Cardiac septum (tissue), 1 donor: ENCODE data around the gene CACNB4. TPM values are rescaled to one million over a fixed set of nuclear protein-coding genes. Genes with fewer than 3 reads are reported as not detected.

Experiments
- DNase-seq: peaks from one replicate; pipeline ENCODE4 v3.0.0-alpha.2; 2020; ENCODE audit warnings: low spot score
- intact Hi-C: fragments of 100-400 bp; cut with DNase I; formaldehyde crosslinking; loops from one replicate; pipeline ENCODE4 v1.14.0; 2022
- total RNA-seq: library from RNA; stranded (reverse); fragmentation: NEBNext Ultra II Directional; extraction: Animal tissue kit (Norgen Biotek cat#: 25700); gene quantifications from one replicate; pipeline ENCODE4 v1.2.1, GENCODE V29; 2021
- donor health status: DM: no; HTN: no; CAD: no.

Gene CACNB4
- total RNA-seq, 1 donor from 2014 or later: 0.67 TPM

GRCh38 chr2:151989378-151989777 lies 109.5 kb downstream of the CACNB4 start:
- DNase-seq: no peak
- intact Hi-C loops: no loop called here

- intact Hi-C loops: no loop called here
- no peak for DNase-seq
Measured at GRCh38 chr2:151987484-151987883, 111.4 kb downstream of the CACNB4 start.

- intact Hi-C loops: no loop called here
Measured at GRCh38 chr2:151984424-151985083, 114.3 kb downstream of the CACNB4 start.

GRCh38 chr2:151983221-151983620 lies 115.6 kb downstream of the CACNB4 start:
- intact Hi-C loops: no loop called here
- no peak for DNase-seq

More at GRCh38 chr2:151984424-151985083, 114.3 kb downstream of the CACNB4 start:
- DNase-seq: no peak

- intact Hi-C loops: no loop called here
- no peak for DNase-seq
Measured at GRCh38 chr2:151981886-151982285, 117.0 kb downstream of the CACNB4 start.

GRCh38 chr2:151979694-151980093 lies 119.2 kb downstream of the CACNB4 start:
- intact Hi-C loops: no loop called here
- DNase-seq: no peak

- no peak for DNase-seq
- intact Hi-C loops: no loop called here
Measured at GRCh38 chr2:151978709-151979108, 120.1 kb downstream of the CACNB4 start.

- intact Hi-C loops: no loop called here
- no peak for DNase-seq
Measured at GRCh38 chr2:151977631-151978030, 121.2 kb downstream of the CACNB4 start.

- intact Hi-C loops: no loop called here
- DNase-seq: no peak
Measured at GRCh38 chr2:151976945-151977353, 121.9 kb downstream of the CACNB4 start.

- no peak for DNase-seq
- intact Hi-C loops: no loop called here
Measured at GRCh38 chr2:151975460-151976414, 123.1 kb downstream of the CACNB4 start.

- intact Hi-C loops: no loop called here
Measured at GRCh38 chr2:151974988-151975387, 123.9 kb downstream of the CACNB4 start.

GRCh38 chr2:151973901-151974199 lies 125.0 kb downstream of the CACNB4 start:
- intact Hi-C loops: no loop called here
- DNase-seq: no peak

More at GRCh38 chr2:151974988-151975387, 123.9 kb downstream of the CACNB4 start:
- no peak for DNase-seq

- no peak for DNase-seq
- intact Hi-C loops: no loop called here
Measured at GRCh38 chr2:151973013-151973900, 125.6 kb downstream of the CACNB4 start.

- intact Hi-C loops: no loop called here
- no peak for DNase-seq
Measured at GRCh38 chr2:151972241-151973012, 126.4 kb downstream of the CACNB4 start.

- no peak for DNase-seq
- intact Hi-C loops: no loop called here
Measured at GRCh38 chr2:151971301-151972051, 127.4 kb downstream of the CACNB4 start.

- intact Hi-C loops: no loop called here
- DNase-seq: no peak
Measured at GRCh38 chr2:151968770-151969470, 129.9 kb downstream of the CACNB4 start.

- intact Hi-C loops: no loop called here
- no peak for DNase-seq
Measured at GRCh38 chr2:151967829-151968722, 130.8 kb downstream of the CACNB4 start.
